ENCODE measurements around the gene DCP1B. TPM values are rescaled to one million over a fixed set of nuclear protein-coding genes. Genes with fewer than 3 reads are reported as not detected.

DCP1B gene
- total and polyA plus RNA-seq, 2 experiments from 2014 or later = 16.5 to 18.1 TPM

GRCh38 chr12:1920971-1921370, 83.3 kb downstream of the DCP1B start:
- Histone ChIP-seq H3K27me3 (replicated peaks; ENCODE audit: insufficient read depth) (peaks cover 26% of the 10 kb centered on the region), H3K4me1 (ENCODE audit: insufficient read depth) (no peaks in the 10 kb centered on the region), H2AFZ (no peak overlapping the region), H3K27ac (no peak overlapping the region), H3K4me3 (no peak overlapping the region), H3K9me2 (ENCODE audit: insufficient read depth) (no peaks in the 10 kb centered on the region), H3K9me3 (ENCODE audit: low read depth) (no peaks in the 10 kb centered on the region), H3K79me2 (ENCODE audit: insufficient read depth) (no peaks in the 10 kb centered on the region), H3F3A (ENCODE audit: insufficient read depth) (no peaks in the 10 kb centered on the region), H3K9ac (no peak overlapping the region), H3K4me2 (ENCODE audit: unreplicated experiment) (no peak overlapping the region), H3K36me3 (ENCODE audit: low read depth) (no peaks in the 10 kb centered on the region), H4K20me1 (ENCODE audit: insufficient read depth) (no peaks in the 10 kb centered on the region)
- DNase-seq = no peak
- 76 to 80% methylated on average over 14 to 17 of the region's 17 CpGs for WGBS, 2 experiments (ENCODE audit: low coverage in 1 of 2, low lambda C conversion rate in 2 of 2, missing lambda C conversion rate in 2 of 2)
- TF ChIP-seq EZH2 (IDR thresholded peaks at IDR 0.05; ENCODE audit: insufficient read depth, poor library complexity, severe bottlenecking) (no peak), EZH2phosphoT487 (IDR thresholded peaks at IDR 0.05; ENCODE audit: insufficient read depth, low read depth) (no peak)
- in situ Hi-C loops (cut with MboI) = no loop called here

GRCh38 chr12:1920436-1920835, 83.8 kb downstream of the DCP1B start:
- WGBS, 2 experiments (ENCODE audit: low coverage in 1 of 2, low lambda C conversion rate in 2 of 2, missing lambda C conversion rate in 2 of 2) = 86 to 90% methylated on average over 13 of the region's 13 CpGs
- H2AFZ ChIP-seq = no peak overlapping the region
- in situ Hi-C loops (cut with MboI) = no loop called here
- H3K9ac ChIP-seq = no peak overlapping the region
- no peaks in the 10 kb centered on the region for H3K79me2 ChIP-seq (ENCODE audit: insufficient read depth)
- no peaks in the 10 kb centered on the region for H4K20me1 ChIP-seq (ENCODE audit: insufficient read depth)
- no peaks in the 10 kb centered on the region for H3K4me1 ChIP-seq (ENCODE audit: insufficient read depth)
- peaks cover 26% of the 10 kb centered on the region for H3K27me3 ChIP-seq (replicated peaks; ENCODE audit: insufficient read depth)
- no peak overlapping the region for H3K4me3 ChIP-seq
- H3K4me2 ChIP-seq (ENCODE audit: unreplicated experiment) = no peak overlapping the region
- no peaks in the 10 kb centered on the region for H3K9me3 ChIP-seq (ENCODE audit: low read depth)
- no peaks in the 10 kb centered on the region for H3K36me3 ChIP-seq (ENCODE audit: low read depth)
- H3F3A ChIP-seq (ENCODE audit: insufficient read depth) = no peaks in the 10 kb centered on the region
- no peak overlapping the region for H3K27ac ChIP-seq
- H3K9me2 ChIP-seq (ENCODE audit: insufficient read depth) = no peaks in the 10 kb centered on the region
- no peak for TF ChIP-seq EZH2phosphoT487 (IDR thresholded peaks at IDR 0.05; ENCODE audit: insufficient read depth, low read depth)
- TF ChIP-seq EZH2 (IDR thresholded peaks at IDR 0.05; ENCODE audit: insufficient read depth, poor library complexity, severe bottlenecking) = no peak
- no peak for DNase-seq

- Histone ChIP-seq H3K9ac (no peak overlapping the region), H3K4me3 (no peak overlapping the region), H3K9me3 (ENCODE audit: low read depth) (no peaks in the 10 kb centered on the region), H3F3A (ENCODE audit: insufficient read depth) (no peaks in the 10 kb centered on the region), H3K27ac (no peak overlapping the region), H4K20me1 (ENCODE audit: insufficient read depth) (no peaks in the 10 kb centered on the region), H3K79me2 (ENCODE audit: insufficient read depth) (no peaks in the 10 kb centered on the region), H3K9me2 (ENCODE audit: insufficient read depth) (no peaks in the 10 kb centered on the region), H3K4me2 (ENCODE audit: unreplicated experiment) (no peak overlapping the region), H3K4me1 (ENCODE audit: insufficient read depth) (no peaks in the 10 kb centered on the region), H3K27me3 (replicated peaks; ENCODE audit: insufficient read depth) (peaks cover 21% of the 10 kb centered on the region), H2AFZ (no peak overlapping the region), H3K36me3 (ENCODE audit: low read depth) (no peaks in the 10 kb centered on the region)
- no peak for DNase-seq
- in situ Hi-C loops (cut with MboI) = no loop called here
- TF ChIP-seq EZH2phosphoT487 (IDR thresholded peaks at IDR 0.05; ENCODE audit: insufficient read depth, low read depth) = no peak
- TF ChIP-seq EZH2 (IDR thresholded peaks at IDR 0.05; ENCODE audit: insufficient read depth, poor library complexity, severe bottlenecking) = no peak
- WGBS, 2 experiments (ENCODE audit: low coverage in 1 of 2, low lambda C conversion rate in 2 of 2, missing lambda C conversion rate in 2 of 2) = 69 to 82% methylated on average over 3 of the region's 3 CpGs
These were observed 84.5 kb downstream of the DCP1B start for GRCh38 chr12:1919763-1920162.

- Histone ChIP-seq H3K4me2 (ENCODE audit: unreplicated experiment) (no peak overlapping the region), H3K36me3 (ENCODE audit: low read depth) (no peaks in the 10 kb centered on the region), H2AFZ (no peak overlapping the region), H3K4me3 (no peak overlapping the region), H3K4me1 (ENCODE audit: insufficient read depth) (no peaks in the 10 kb centered on the region), H3K9me2 (ENCODE audit: insufficient read depth) (no peaks in the 10 kb centered on the region), H4K20me1 (ENCODE audit: insufficient read depth) (no peaks in the 10 kb centered on the region), H3K79me2 (ENCODE audit: insufficient read depth) (no peaks in the 10 kb centered on the region), H3K27me3 (replicated peaks; ENCODE audit: insufficient read depth) (peaks cover 18% of the 10 kb centered on the region), H3K27ac (no peak overlapping the region), H3K9me3 (ENCODE audit: low read depth) (no peaks in the 10 kb centered on the region), H3K9ac (no peak overlapping the region), H3F3A (ENCODE audit: insufficient read depth) (no peaks in the 10 kb centered on the region)
- no peak for DNase-seq
- WGBS, 2 experiments (ENCODE audit: low coverage in 1 of 2, low lambda C conversion rate in 2 of 2, missing lambda C conversion rate in 2 of 2) = 75 to 78% methylated on average over 5 of the region's 5 CpGs
- TF ChIP-seq EZH2 (IDR thresholded peaks at IDR 0.05; ENCODE audit: insufficient read depth, poor library complexity, severe bottlenecking) (no peak), EZH2phosphoT487 (IDR thresholded peaks at IDR 0.05; ENCODE audit: insufficient read depth, low read depth) (no peak)
- in situ Hi-C loops (cut with MboI) = no loop called here
These were observed 85.0 kb downstream of the DCP1B start for GRCh38 chr12:1919284-1919683.

GRCh38 chr12:1918884-1919236, 85.4 kb downstream of the DCP1B start:
- Histone ChIP-seq H3K4me3 (no peak overlapping the region), H3K9me2 (ENCODE audit: insufficient read depth) (no peaks in the 10 kb centered on the region), H3K27ac (no peak overlapping the region), H3K9me3 (ENCODE audit: low read depth) (no peaks in the 10 kb centered on the region), H3K9ac (no peak overlapping the region), H4K20me1 (ENCODE audit: insufficient read depth) (no peaks in the 10 kb centered on the region), H3K36me3 (ENCODE audit: low read depth) (no peaks in the 10 kb centered on the region), H2AFZ (no peak overlapping the region), H3K79me2 (ENCODE audit: insufficient read depth) (no peaks in the 10 kb centered on the region), H3F3A (ENCODE audit: insufficient read depth) (no peaks in the 10 kb centered on the region), H3K4me2 (ENCODE audit: unreplicated experiment) (no peak overlapping the region), H3K27me3 (replicated peaks; ENCODE audit: insufficient read depth) (peaks cover 16% of the 10 kb centered on the region; the same call in 1 of the 2 replicates), H3K4me1 (ENCODE audit: insufficient read depth) (no peaks in the 10 kb centered on the region)
- TF ChIP-seq EZH2phosphoT487 (IDR thresholded peaks at IDR 0.05; ENCODE audit: insufficient read depth, low read depth) (no peak), EZH2 (IDR thresholded peaks at IDR 0.05; ENCODE audit: insufficient read depth, poor library complexity, severe bottlenecking) (no peak)
- no peak for DNase-seq
- in situ Hi-C loops (cut with MboI) = no loop called here
- WGBS, 2 experiments (ENCODE audit: low coverage in 1 of 2, low lambda C conversion rate in 2 of 2, missing lambda C conversion rate in 2 of 2) = 55 to 64% methylated on average over 6 of the region's 6 CpGs
